ENCODE data around the gene TRIO. TPM values are rescaled to one million over a fixed set of nuclear protein-coding genes. Genes with fewer than 3 reads are reported as not detected.
"Not testable (repeated sequence)": the region's sequence is repeated elsewhere in the genome, so short reads cannot be mapped to it uniquely, and the experiment has no call there.

TRIO gene
- polyA plus RNA-seq, 5 donors: 67.0 to 85.2 (median 80.6) TPM

- DNase-seq: no peak
Observed at GRCh38 chr5:14379739-14380497, 236.8 kb downstream of the TRIO start.

GRCh38 chr5:14380712-14381111 lies 237.6 kb downstream of the TRIO start:
- DNase-seq: no peak

GRCh38 chr5:14382640-14383039 lies 239.5 kb downstream of the TRIO start:
- DNase-seq: no peak

GRCh38 chr5:14383923-14384322 lies 240.8 kb downstream of the TRIO start:
- DNase-seq: no peak

- no peak for DNase-seq
Observed at GRCh38 chr5:14385019-14385418, 241.9 kb downstream of the TRIO start.

GRCh38 chr5:14386884-14387624 lies 243.9 kb downstream of the TRIO start:
- no peak for DNase-seq

- DNase-seq: no peak
Observed at GRCh38 chr5:14388741-14389140, 245.6 kb downstream of the TRIO start.

GRCh38 chr5:14392552-14392951 lies 249.4 kb downstream of the TRIO start:
- DNase-seq: not testable (repeated sequence)

- no peak for DNase-seq
Observed at GRCh38 chr5:14394365-14394764, 251.2 kb downstream of the TRIO start.

- no peak for DNase-seq
Observed at GRCh38 chr5:14395411-14395810, 252.3 kb downstream of the TRIO start.

- DNase-seq: no peak
Observed at GRCh38 chr5:14396066-14396465, 252.9 kb downstream of the TRIO start.

- no peak for DNase-seq
Observed at GRCh38 chr5:14396737-14397136, 253.6 kb downstream of the TRIO start.

GRCh38 chr5:14397717-14398116 lies 254.6 kb downstream of the TRIO start:
- DNase-seq: no peak

- peak in 1 of 2 donors; percentile 42 for DNase-seq
Observed at GRCh38 chr5:14399054-14399692, 256.0 kb downstream of the TRIO start.

- DNase-seq: no peak
Observed at GRCh38 chr5:14400085-14400484, 256.9 kb downstream of the TRIO start.

GRCh38 chr5:14400611-14401010 lies 257.5 kb downstream of the TRIO start:
- no peak for DNase-seq

- DNase-seq: no peak
Observed at GRCh38 chr5:14401639-14402038, 258.5 kb downstream of the TRIO start.

- no peak for DNase-seq
Observed at GRCh38 chr5:14402424-14402823, 259.3 kb downstream of the TRIO start.

- no peak for DNase-seq
Observed at GRCh38 chr5:14404780-14405179, 261.6 kb downstream of the TRIO start.

GRCh38 chr5:14405267-14405666 lies 262.1 kb downstream of the TRIO start:
- DNase-seq: no peak

- no peak for DNase-seq
Observed at GRCh38 chr5:14405706-14406553, 262.8 kb downstream of the TRIO start.

GRCh38 chr5:14406554-14406849 lies 263.4 kb downstream of the TRIO start:
- DNase-seq: no peak

All from right lung (tissue), 5 donors.